ENCODE measurements around the gene FNDC3B. TPM values are rescaled to one million over a fixed set of nuclear protein-coding genes. Genes with fewer than 3 reads are reported as not detected.

The FNDC3B gene
- total and polyA plus RNA-seq, 2 of the 8 experiments (the other 6 are each of a cell fraction or from before 2014, with no cell fraction given), result 14.1 to 44.4 TPM

DNA sequence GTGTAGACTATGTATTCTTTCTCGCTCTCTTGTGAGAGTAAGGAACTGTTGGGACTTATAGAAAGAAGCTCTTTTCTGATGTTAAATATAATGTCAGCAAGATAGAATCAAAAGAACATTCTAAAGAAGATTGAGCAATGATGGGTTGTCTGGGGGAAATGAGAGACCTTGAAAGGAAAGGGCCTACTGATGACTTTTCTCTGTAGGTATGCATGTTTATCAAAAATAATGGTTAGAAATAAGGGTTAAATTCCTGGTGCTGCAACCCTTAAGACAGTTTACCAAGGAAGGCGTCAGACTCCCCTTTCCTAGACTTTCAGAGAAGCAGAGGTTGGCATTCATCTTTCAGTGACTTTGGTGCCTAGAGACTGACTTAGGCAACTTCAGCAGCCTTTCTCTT is 339.1 kb downstream of the FNDC3B start (continued):
- TF ChIP-seq EP300 (IDR thresholded peaks at IDR 0.05; ENCODE audit: borderline replicate concordance in 1 of 2, low read depth in 2 of 2, low read length in 2 of 2), result no peak
